Endothelial cell (in vitro differentiated cells): ENCODE measurements around the gene GPI. TPM values are rescaled to one million over a fixed set of nuclear protein-coding genes. Genes with fewer than 3 reads are reported as not detected.

Experiments used
- DNase-seq: peaks from one replicate; pipeline ENCODE4 v3.0.0; 2021; ENCODE audit warnings: low spot score
- H3K27ac Mint-ChIP-seq: one replicate; pipeline ENCODE4 v1.8.0; 2021; ENCODE audit warnings: mixed read lengths, inconsistent platforms; ENCODE audit not compliant: unreplicated experiment
- H3K27me3 Mint-ChIP-seq: one replicate; pipeline ENCODE4 v1.8.0; 2021; ENCODE audit warnings: mild to moderate bottlenecking, moderate library complexity, mixed read lengths, inconsistent platforms; ENCODE audit not compliant: unreplicated experiment
- H3K36me3 Mint-ChIP-seq: one replicate; pipeline ENCODE4 v1.8.0; 2021; ENCODE audit warnings: mild to moderate bottlenecking, low read depth, mixed read lengths, inconsistent platforms; ENCODE audit not compliant: unreplicated experiment
- H3K4me1 Mint-ChIP-seq: one replicate; pipeline ENCODE4 v1.8.0; 2021; ENCODE audit warnings: mild to moderate bottlenecking, mixed read lengths, inconsistent platforms; ENCODE audit not compliant: unreplicated experiment
- H3K4me3 Mint-ChIP-seq: one replicate; pipeline ENCODE4 v1.8.0; 2021; ENCODE audit warnings: mild to moderate bottlenecking, mixed read lengths, inconsistent platforms; ENCODE audit not compliant: unreplicated experiment
- H3K9me3 Mint-ChIP-seq: one replicate; pipeline ENCODE4 v1.8.0; 2021; ENCODE audit warnings: mixed read lengths, inconsistent platforms; ENCODE audit not compliant: unreplicated experiment
- total RNA-seq: library from RNA; stranded (reverse); fragmentation: NEBNext Ultra II Directional; extraction: Animal tissue kit (Norgen Biotek cat#: 25700); gene quantifications from one replicate; pipeline ENCODE4 v1.2.1, GENCODE V29; 2021; ENCODE audit not compliant: unreplicated experiment
- TF ChIP-seq, protein P1 (sequence below): fragments of 200-600 bp; sonication (generic); IDR thresholded peaks from one replicate; pipeline ENCODE4 v1.5.0; 2021; ENCODE audit warnings: antibody characterized with exemption; ENCODE audit not compliant: unreplicated experiment

The GPI gene
- total RNA-seq, 1 donor from 2014 or later: 133 TPM

- H3K4me1 Mint-ChIP-seq: no peaks in the 10 kb centered on the region
- peaks cover 33% of the 10 kb centered on the region for H3K36me3 Mint-ChIP-seq
- no peak overlapping the region for H3K27ac Mint-ChIP-seq
- no peak overlapping the region for H3K4me3 Mint-ChIP-seq
- H3K9me3 Mint-ChIP-seq: no peaks in the 10 kb centered on the region
- DNase-seq: no peak
- TF ChIP-seq, protein P1, sequence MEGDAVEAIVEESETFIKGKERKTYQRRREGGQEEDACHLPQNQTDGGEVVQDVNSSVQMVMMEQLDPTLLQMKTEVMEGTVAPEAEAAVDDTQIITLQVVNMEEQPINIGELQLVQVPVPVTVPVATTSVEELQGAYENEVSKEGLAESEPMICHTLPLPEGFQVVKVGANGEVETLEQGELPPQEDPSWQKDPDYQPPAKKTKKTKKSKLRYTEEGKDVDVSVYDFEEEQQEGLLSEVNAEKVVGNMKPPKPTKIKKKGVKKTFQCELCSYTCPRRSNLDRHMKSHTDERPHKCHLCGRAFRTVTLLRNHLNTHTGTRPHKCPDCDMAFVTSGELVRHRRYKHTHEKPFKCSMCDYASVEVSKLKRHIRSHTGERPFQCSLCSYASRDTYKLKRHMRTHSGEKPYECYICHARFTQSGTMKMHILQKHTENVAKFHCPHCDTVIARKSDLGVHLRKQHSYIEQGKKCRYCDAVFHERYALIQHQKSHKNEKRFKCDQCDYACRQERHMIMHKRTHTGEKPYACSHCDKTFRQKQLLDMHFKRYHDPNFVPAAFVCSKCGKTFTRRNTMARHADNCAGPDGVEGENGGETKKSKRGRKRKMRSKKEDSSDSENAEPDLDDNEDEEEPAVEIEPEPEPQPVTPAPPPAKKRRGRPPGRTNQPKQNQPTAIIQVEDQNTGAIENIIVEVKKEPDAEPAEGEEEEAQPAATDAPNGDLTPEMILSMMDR: no peak
- no peaks in the 10 kb centered on the region for H3K27me3 Mint-ChIP-seq
Observed at GRCh38 chr19:34348899-34349487, 16.0 kb upstream of the GPI start.

DNA sequence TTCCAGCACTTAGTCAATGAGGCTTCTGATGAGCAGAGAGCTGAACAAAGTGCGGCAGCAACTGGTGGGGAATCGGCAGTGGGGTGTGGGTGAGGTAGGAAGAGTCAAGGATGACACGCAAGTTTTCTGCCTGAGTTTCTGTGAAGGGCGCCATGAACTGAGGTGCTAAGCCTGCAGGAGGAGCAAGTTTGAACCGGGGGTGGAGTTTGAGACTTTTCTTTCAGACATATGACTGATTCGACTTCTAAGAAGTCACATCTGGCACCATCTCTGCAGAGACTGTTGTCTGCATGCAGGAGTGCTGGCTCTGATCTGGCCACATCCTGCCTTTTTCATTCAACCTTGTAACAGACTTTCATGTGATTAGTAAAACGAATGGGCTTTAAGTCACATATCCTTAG lies 14.8 kb upstream of the GPI start:
- peaks cover 37% of the 10 kb centered on the region for H3K36me3 Mint-ChIP-seq
- TF ChIP-seq, protein P1: no peak
- no peaks in the 10 kb centered on the region for H3K27me3 Mint-ChIP-seq
- H3K4me3 Mint-ChIP-seq: no peak overlapping the region
- DNase-seq: no peak
- H3K4me1 Mint-ChIP-seq: no peaks in the 10 kb centered on the region
- H3K27ac Mint-ChIP-seq: no peak overlapping the region
- no peaks in the 10 kb centered on the region for H3K9me3 Mint-ChIP-seq

DNA sequence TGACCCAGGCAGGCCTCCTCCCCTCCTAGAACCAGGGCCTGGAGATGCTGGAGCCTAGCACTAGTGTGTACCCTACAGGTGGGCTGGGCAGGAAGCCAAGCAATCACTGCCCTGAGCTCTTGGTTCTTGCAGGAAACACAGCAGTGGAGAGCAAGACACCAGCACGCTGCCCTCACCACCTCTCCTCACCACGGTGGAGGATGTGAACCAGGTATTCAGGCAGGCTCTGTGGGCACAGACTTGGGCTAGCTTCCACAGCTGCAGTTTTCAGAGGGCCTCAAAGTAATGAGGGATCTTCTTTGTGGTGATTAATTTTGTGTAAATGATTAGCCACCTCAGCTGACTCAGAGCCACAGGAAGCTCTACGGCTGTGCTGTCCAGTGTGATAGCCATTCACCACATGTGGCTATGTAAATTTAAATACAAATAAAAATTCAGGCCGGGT lies 13.6 kb upstream of the GPI start:
- Mint-ChIP-seq H3K36me3 (peaks cover 32% of the 10 kb centered on the region), H3K9me3 (no peaks in the 10 kb centered on the region), H3K27ac (no peak overlapping the region), H3K4me1 (no peaks in the 10 kb centered on the region), H3K27me3 (no peaks in the 10 kb centered on the region), H3K4me3 (no peak overlapping the region)
- TF ChIP-seq, protein P1: no peak
- DNase-seq: no peak

- no peak for DNase-seq
- Mint-ChIP-seq H3K36me3 (peaks cover 28% of the 10 kb centered on the region), H3K27ac (no peak overlapping the region), H3K27me3 (peaks cover 6% of the 10 kb centered on the region), H3K9me3 (no peaks in the 10 kb centered on the region), H3K4me3 (no peak overlapping the region), H3K4me1 (peaks cover 4% of the 10 kb centered on the region)
- TF ChIP-seq, protein P1: no peak
Observed at GRCh38 chr19:34353546-34353945, 11.4 kb upstream of the GPI start.

GRCh38 chr19:34355201-34355600 lies 9.8 kb upstream of the GPI start:
- H3K9me3 Mint-ChIP-seq: no peaks in the 10 kb centered on the region
- no peak for DNase-seq

More at GRCh38 chr19:34355201-34355600, 9.8 kb upstream of the GPI start:
- Mint-ChIP-seq H3K36me3 (peaks cover 14% of the 10 kb centered on the region), H3K27ac (no peak overlapping the region), H3K4me3 (no peak overlapping the region), H3K4me1 (peaks cover 15% of the 10 kb centered on the region), H3K27me3 (peaks cover 15% of the 10 kb centered on the region)
- TF ChIP-seq, protein P1: no peak
